ENCODE results near the gene INTS14.
"Not testable (repeated sequence)": the region's sequence is repeated elsewhere in the genome, so short reads cannot be mapped to it uniquely, and the experiment has no call there.

INTS14 gene

GRCh38 chr15:65630760-65631159 lies 19.8 kb upstream of the INTS14 start:
- DNase-seq: no peak

- no peak for DNase-seq
These were observed 18.6 kb upstream of the INTS14 start for GRCh38 chr15:65629548-65629947.

GRCh38 chr15:65626856-65627255 lies 15.9 kb upstream of the INTS14 start:
- DNase-seq: no peak

GRCh38 chr15:65623103-65623502 lies 12.2 kb upstream of the INTS14 start:
- DNase-seq: no peak

DNA sequence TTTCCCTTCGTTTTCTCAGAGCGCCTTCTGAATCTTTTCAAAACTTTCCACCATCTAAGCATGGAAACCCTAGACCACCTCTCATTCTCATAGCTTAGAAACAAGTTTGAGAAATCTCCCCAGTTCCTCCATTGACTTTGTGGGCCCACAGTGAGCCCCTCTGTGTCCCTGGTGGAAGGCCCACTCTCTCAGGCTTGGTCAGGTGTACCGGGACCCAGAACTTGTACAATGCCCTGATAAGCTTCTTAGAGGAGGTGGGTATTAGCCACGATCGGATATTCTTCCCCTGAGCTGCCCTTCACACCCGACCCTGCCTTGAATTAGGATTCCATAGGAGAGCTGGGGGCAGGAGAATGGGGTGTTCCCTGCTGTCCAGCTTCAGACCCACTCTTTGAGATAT lies 10.7 kb upstream of the INTS14 start, which contains the start of gene SLC24A1:
Gene SLC24A1, plus strand, starts transcription at position 301 of the 400 bp plus-strand sequence. CDS start 2,143 bp downstream, outside the sequence.
- DNase-seq: no peak

DNA sequence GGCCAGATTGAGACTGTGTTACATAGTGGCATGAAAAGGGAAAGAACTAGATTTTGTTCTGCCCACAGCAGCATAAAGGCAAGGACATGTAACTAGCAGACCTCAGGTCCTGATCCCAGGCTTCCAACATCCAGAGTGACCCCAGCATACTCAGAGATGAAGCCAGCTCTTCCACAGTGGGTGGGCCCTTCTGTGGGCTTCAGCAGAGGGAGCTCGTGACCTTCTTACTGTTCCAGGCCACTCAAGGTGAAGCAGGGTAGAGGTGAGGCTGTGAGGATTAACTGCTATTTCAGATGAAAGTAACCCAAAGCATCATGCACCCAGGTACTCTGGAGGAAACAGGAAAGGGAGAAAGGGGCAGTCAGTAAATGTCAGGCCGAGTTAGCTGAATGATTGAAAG lies 9.9 kb upstream of the INTS14 start:
- no peak for DNase-seq

GRCh38 chr15:65619626-65620290 lies 8.8 kb upstream of the INTS14 start:
- DNase-seq: no peak

- no peak for DNase-seq
These were observed 7.7 kb upstream of the INTS14 start for GRCh38 chr15:65618560-65619109.

- DNase-seq: not testable (repeated sequence)
These were observed 5.0 kb upstream of the INTS14 start for GRCh38 chr15:65615887-65616286.

GRCh38 chr15:65612949-65613744 lies 2.2 kb upstream of the INTS14 start:
- no peak for DNase-seq

- no peak for DNase-seq
These were observed 1.6 kb upstream of the INTS14 start for GRCh38 chr15:65612616-65612946.

GRCh38 chr15:65611888-65612615 lies 1.1 kb upstream of the INTS14 start:
- no peak for DNase-seq

DNA sequence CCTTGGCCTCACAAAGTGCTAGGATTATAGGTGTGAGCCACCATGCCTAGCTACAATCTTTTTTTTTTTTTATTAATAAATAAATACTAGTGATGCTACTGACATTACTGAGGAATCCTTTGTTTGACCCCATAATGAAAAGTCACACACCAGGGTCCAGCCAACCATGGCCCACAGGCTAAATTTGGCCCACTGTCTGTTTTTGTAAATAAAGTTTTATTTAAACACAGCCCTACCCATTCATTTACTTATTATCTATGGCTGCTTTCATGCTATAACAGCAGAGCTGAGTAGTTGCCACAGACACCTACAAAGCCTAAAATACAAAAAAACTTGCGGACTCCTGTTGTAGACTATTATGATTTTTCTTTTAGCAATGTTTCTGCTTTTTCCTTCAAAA lies 7.4 kb downstream of the INTS14 start:
- no peak for DNase-seq

- DNase-seq: no peak
These were observed 7.8 kb downstream of the INTS14 start for GRCh38 chr15:65603134-65603533.

GRCh38 chr15:65599677-65600076 lies 11.3 kb downstream of the INTS14 start:
- no peak for DNase-seq

- DNase-seq: no peak
These were observed 12.5 kb downstream of the INTS14 start for GRCh38 chr15:65598468-65598867.

GRCh38 chr15:65595960-65596359 lies 15.0 kb downstream of the INTS14 start:
- DNase-seq: peak; percentile 7

GRCh38 chr15:65587094-65587493 lies 23.8 kb downstream of the INTS14 start:
- no peak for DNase-seq

DNA sequence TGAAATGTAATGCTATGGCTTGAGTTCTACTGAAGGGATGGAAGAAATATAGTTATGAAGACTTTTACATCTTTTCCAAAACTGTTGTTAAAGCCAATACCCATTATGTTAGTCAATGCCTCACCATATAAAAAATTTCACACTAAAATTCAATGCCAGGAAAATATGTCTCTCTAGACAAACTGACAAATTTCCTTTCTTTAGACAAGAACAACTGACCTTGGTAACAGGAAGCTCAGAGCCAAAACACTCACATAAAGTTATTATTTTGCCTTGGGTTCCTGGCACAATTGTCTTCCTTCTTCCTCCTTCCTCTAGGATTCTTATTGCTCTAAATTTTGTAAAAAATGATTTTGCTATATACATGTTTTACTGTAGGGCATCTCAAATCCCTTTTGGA lies 26.7 kb downstream of the INTS14 start:
- no peak for DNase-seq

- peak; percentile 4 for DNase-seq
These were observed 27.2 kb downstream of the INTS14 start for GRCh38 chr15:65583701-65584100.

- no peak for DNase-seq
These were observed 30.6 kb downstream of the INTS14 start for GRCh38 chr15:65580287-65580686.

- no peak for DNase-seq
These were observed 31.2 kb downstream of the INTS14 start for GRCh38 chr15:65579762-65580161.

- no peak for DNase-seq
These were observed 31.8 kb downstream of the INTS14 start for GRCh38 chr15:65578904-65579728.

Data from activated CD4-positive, alpha-beta T cell treated with anti-CD3 and anti-CD28 coated beads, Interleukin-2, amount 50 U/mL, for 1 hour (primary cell).